ENCODE data around the gene NRBF2.
"Not testable (repeated sequence)": the region's sequence is repeated elsewhere in the genome, so short reads cannot be mapped to it uniquely, and the experiment has no call there.

Gene NRBF2

DNA sequence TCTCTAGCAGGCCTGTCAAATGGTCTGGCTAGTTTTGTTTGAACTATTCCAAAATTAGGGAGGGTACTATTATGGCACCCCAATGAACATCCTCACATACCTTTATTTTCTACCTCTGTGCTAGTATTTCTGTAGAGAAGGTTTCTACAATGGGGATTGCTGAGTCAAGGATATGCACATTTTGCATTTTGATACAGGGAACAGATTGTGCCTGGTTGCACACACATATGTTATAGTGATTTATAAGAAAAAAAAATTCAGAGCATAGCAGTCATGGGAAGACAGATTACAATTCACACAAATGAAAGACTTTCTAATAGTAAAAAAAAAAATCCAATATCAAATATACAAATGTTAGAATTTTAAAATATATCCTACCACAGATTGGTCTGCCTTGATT is 14.1 kb upstream of the NRBF2 start:
- no peak for DNase-seq (ENCODE audit: low read depth)

DNA sequence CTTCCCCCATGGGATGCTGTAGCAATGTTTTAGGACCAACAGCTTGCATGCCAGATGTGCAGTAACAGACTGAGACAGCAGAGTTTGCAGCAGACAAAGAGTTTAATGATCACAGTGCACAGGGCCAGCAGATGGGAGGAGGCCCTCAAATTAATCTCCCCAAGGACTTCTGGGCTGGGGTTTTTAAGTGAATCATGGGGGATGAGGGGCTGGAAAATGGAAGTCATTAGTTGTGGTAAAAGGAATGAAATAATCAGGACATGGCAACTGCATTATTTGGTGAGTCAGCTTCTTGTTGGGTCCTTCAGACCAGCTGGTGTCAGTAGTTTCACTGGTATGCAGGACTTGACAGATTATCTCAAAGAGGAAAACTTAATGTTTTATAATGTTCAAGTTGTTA is 12.6 kb upstream of the NRBF2 start:
- DNase-seq (ENCODE audit: low read depth) = peak; percentile 84

DNA sequence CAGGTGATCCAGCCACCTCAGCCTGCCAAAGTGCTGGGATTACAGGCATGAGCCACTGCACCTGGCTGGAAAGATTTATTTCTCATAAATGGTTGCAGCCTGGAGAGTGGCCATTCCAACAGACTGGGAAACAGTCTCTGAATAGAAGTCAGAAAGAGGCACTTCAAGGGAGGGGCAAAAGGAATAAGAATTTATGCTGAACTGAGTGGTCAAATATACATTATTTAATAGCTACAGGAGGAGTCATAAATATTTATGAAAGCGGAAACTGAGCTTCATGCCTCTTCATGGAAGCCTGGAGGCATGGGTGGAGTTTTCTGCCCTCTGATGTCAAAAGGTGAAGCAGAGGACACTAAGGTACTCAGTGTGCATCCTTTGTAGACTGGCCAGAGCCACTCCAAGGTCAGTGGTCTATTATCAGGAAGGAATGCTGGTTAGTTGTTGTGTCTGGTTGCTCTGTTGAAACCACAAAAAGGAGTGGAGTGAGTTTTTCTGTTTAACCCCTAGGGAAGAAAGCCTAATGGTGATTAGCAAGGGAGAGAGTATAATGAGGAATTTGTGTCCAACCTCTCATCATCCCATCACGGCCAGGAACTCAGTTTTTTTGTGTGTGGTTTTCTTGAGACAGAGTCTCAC is 9.3 kb upstream of the NRBF2 start:
- no peak for DNase-seq (ENCODE audit: low read depth)

DNA sequence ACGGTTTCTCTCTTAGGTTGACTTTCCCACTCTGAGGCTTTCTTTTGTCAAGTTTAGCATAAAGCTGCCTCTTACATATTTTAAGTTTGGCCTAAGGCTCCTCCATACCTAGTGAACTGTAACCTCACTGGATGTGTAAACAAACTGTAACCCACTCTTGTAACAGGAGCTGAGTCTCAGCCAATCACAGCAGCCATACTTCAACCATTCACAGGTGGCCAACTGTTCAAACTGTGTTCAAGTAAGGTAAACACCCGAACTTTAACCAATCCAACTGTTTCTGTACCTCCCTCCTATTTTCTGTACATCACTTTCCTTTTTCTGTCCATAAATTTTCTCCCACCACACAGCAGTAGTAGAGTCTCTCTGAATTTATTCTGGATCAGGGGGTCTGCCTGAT is 7.7 kb upstream of the NRBF2 start:
- no peak for DNase-seq (ENCODE audit: low read depth)

DNA sequence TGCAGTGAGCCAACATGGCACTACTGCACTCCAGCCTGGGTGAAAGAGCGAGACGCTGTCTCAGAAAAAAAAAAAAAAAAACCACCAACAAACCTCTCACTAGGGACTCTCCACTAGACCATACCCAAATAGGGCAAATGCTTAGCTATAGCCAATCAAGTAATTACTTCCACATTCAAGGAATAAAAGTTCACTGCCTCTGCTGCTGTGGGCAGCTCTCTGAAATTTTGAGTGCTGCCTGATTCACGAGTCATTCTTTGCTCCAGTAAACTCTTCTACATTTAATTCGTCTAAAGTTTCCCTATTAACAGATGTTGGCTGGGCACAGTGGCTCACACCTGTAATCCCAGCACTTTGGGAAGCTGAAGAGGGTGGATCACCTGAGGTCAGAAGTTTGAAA is 4.7 kb upstream of the NRBF2 start:
- no peak for DNase-seq (ENCODE audit: low read depth)

DNA sequence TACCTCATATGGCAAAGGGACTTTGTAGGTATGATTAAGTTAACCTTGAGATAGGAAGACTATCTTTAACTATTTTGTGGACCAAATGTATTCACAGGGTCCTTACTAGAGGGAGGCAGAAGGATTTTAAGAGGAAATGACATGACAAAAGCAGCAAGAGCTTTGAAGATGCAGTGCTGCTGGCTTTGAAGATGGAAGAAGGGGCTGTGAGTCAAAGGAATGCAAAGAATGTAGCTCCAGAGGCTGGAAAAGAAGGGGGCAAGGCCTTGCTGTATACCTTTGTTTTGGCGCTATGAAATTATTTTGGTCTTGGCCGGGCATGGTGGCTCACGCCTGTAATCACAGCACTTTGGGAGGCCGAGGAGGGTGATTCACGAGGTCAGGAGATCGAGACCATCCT is 3.2 kb upstream of the NRBF2 start:
- no peak for DNase-seq (ENCODE audit: low read depth)

DNA sequence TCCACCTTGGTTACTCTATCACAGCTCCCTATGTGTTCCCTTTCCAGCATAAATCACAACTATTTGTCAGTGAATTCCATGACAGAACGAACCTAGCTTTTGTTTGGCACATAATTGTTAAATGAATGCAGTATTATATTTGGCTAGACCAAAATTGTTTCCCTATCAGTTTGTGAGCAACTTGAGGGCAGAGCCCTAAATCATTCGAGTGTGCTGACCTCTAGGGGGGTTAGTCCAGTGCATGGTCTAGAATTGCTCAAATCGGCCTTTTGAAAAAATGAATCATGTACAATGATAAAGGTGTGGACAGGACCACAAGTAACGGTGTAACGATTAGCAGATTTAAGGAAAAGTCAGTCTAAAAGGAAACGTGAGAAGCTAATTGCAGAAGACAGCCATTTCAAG is 475 bp upstream of the NRBF2 start:
- no peak for DNase-seq (ENCODE audit: low read depth)

DNA sequence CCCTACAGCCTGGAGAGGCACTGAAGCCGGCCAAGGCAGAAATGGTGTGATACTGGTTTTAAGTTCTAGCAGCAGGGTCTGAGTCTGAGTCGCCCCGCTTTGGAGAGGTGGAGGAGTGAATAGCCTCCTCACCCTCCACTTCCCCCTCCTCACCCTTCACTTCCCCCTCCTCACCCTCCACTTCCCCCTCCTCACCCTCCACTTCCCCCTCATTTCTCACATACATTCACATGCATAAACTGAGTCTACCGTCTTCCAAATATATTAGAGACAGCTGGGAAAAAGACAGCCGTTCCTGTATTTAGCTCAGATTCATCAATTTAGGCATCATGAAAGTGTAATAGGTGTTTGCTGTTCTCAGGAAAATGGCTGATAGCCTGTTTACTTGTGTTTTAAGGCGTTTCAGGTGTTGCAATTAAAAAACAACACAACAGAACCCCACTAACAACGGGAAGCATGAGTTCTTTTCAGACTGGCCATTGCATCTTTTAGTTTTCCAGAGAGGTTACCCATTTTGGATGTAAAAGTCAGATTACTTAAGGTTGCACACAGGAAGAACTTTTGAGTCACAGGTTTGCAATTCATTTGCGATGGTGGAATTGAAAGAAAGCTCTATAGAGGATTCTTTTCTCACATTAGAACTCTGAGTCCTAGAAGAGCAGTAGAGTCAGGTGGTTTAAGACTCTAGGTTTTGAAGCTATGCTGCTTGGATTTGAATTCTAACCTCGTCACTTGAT is 861 bp downstream of the NRBF2 start:
- DNase-seq (ENCODE audit: low read depth) = no peak

DNA sequence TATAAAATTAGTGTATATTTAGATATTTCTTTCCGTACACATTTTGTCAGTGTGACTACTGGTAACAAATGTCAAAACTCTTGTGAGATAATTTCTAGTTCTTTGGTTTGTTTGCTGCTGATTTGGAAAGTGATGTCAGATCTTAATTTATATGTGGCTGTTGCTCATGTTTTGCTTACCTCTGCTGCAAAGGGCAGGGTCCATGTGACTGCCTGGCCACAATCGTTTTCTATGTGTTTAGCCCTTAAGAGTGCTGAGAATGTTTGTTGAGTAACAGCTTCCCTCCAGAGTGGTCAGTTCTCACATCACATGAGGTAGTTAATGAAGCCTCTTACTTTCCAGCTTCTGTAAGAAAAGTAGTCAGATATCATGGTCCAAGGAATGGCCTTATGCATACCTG is 4.2 kb downstream of the NRBF2 start:
- DNase-seq (ENCODE audit: low read depth) = no peak

DNA sequence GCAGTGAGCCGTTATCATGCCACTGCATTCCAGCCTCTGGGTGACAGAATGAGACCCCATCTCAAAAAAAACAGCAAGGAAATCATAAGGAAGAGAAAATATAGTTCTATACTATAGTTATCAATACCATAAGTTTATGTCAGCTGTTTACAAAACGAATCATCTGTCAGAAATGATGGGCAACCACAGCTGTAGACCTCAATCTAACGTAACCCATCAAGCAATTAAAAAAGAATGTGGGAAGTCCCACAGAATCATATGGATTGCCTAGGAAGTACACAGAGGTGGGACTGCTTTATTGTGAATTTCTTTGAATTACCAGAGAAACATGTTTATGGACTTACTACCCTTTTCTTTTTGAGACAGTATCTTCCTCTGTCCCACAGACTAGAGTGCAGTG is 6.9 kb downstream of the NRBF2 start:
- no peak for DNase-seq (ENCODE audit: low read depth)

DNA sequence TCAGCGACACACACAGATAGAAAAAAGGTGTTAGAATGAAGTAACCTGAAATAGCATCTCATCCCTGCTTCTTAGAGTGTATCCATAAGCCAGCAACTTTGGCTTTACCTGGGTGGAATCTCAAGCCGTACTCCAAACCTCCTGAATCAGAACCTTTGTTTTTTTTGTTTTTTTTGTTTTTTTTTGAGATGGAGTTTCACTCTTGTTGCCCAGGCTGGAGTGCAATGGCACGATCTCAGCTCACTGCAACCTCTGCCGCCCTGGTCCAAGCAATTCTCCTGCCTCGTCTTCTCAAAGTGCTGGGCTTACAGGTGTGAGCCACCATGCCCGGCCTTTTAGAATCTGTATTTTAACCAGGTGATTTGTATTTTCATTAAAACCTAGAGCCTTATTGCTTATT is 9.0 kb downstream of the NRBF2 start:
- no peak for DNase-seq (ENCODE audit: low read depth)

DNA sequence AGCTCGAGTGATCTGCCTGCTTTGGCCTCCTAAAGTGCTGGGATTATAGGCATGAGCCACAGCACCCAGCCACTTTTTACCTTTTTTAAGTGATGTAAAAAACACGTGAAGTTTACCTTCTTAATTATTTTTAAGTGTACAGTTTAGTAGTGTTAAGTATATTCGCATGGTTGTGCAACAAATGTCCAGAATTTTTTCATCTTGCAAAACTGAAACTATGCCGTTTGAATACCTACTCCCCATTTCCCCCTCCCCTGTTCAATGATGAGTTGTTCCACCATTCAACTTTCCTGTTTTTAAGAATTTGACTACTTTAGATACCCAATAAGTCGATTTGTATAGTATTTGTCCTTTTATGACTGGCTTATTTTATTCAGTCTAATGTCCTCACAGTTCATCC is 10.9 kb downstream of the NRBF2 start:
- DNase-seq (ENCODE audit: low read depth) = no peak

DNA sequence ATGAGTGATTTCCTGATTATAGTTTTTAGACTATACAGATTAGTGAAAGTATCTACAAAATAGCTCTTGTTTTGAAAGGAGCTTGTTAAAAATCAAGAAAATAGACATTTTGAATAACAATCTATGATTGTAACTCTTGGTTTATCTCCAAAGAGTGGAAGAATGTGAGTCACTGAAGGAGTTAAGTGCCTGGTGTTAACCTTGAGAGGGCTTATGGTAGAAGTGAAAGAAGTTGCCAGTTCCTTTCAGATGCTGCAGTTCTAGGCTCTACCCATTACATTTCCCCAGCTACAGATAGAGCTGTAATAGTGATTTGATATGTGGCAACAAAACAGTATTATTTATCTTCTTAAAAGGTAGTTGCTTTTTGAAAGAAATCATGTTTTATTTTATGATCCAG is 12.7 kb downstream of the NRBF2 start:
- no peak for DNase-seq (ENCODE audit: low read depth)

DNA sequence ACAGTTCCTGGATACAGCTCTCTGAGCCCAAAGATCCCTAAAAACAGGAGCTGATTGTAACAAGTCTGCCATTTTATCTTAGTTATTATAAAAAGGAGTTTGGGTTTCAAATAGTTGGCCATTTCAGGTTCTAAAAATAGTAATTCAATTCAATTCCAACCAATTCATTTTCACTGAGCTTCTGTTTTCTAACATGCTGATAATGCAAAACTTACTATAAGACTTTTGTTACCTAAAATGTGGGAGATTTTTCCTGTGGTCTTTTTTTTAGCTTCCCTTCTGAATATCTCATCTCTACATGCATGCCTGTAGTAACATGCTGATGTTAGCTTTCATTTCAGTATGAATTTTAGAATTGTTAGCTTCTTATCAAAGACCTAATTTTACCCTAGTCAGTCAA is 13.4 kb downstream of the NRBF2 start:
- DNase-seq (ENCODE audit: low read depth) = no peak

DNA sequence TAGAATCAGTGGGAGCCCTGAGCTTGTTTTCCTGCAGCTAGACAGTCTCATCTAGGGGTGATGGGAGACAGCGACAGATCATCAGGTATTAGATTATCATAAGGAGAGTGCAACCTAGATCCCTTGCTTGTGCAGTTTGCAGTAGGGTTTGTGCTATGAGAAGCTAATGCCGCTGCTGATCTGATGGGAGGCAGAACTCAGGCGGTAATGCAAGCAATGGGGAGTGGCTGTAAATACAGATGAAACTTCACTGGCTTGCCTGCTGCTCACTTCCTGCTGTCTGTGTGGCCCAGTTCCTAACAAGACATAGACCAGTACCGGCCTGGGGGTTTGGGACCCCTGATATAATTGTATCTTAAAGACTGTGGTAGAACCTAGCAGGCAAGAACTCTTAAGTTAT is 17.6 kb downstream of the NRBF2 start:
- DNase-seq (ENCODE audit: low read depth) = no peak

DNA sequence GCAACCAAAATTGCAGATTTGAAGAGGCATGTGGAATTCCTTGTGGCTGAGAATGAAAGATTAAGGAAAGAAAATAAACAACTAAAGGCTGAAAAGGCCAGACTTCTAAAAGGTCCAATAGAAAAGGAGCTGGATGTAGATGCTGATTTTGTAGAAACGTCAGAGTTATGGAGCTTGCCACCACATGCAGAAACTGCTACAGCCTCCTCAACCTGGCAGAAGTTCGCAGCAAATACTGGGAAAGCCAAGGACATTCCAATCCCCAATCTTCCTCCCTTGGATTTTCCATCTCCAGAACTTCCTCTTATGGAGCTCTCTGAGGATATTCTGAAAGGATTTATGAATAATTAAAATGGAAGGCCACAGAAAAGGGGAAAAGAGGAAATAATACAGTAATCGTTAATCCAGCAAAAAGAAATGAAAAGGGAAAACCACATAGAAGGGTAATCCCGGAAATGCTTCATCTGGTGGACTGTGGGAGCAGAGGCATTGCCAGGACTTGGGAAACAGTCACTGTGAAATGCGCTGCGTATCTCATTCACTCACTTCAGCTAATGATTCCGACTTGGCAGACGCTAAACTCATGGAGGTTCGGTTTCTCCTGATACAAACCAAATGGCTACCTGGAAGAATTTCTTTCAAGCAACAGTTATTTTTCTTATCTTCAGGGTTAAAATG is 20.9 kb downstream of the NRBF2 start:
- DNase-seq (ENCODE audit: low read depth) = not testable (repeated sequence)

DNA sequence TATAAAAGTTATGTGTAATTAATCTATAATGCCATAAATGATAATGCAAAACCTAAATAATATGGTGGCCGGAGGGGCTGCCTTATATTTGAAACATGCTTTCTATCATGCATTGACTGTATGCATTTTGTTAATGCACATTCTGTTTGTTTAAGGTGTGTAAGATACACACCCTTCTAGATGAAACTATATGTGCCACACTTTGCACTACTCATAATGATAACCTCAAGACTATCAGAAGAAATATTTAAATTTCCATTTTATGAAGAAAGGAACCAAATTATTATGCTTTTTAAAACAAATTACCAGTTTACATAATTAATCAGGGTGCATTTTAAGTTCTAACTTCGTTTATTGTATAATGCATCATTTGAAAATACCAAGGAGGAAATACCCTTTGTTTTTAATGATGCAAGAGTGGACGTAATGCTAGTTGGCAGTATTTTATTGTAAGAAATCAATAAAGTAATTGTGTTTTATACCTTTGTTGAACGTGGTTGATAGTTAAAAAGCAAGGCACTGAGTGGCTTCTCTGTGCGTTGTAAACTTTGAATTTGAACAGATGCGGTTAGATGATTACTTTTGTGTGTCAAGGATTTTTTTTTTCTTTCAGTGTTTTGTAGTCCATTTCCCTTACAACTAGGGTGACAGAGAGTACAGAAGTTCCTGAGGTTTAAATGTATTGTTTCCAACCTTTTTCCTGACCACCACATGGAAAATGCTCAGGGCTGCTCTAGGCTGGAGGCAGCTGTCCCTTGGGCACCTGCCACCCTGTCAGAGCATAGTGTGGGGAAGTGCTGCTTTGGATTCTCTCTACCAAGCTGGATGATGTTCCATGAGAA is 21.6 kb downstream of the NRBF2 start:
- no peak for DNase-seq (ENCODE audit: low read depth)

DNA sequence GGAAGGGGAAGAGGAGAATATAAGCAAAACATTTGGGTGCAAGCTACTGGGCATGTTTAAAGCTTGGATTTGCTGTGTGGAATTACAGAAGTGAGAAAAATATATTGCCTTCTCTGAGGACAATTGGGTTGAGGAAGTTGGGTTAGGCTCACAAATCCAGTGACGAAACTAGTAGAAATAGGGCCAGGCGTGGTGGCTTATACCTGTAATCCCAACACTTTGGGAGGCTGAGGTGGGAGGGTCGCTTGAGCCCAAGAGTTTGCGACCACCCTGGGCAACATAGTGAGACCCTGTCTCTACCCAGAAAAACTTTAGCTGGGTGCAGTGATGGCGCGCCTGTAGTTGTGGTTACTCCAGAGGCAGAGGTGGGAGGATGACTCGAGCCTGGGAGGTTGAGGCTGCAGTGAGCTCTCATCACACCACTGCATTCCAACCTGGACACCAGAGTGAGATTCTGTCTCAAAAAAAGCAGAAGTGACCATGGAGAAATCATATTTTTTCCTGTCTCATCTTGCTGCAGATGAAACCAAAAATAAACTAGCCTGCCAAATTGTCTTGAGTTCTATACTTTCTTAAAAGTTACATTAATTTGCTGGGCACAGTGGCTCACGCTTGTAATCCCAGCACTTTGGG is 22.4 kb downstream of the NRBF2 start:
- no peak for DNase-seq (ENCODE audit: low read depth)

DNA sequence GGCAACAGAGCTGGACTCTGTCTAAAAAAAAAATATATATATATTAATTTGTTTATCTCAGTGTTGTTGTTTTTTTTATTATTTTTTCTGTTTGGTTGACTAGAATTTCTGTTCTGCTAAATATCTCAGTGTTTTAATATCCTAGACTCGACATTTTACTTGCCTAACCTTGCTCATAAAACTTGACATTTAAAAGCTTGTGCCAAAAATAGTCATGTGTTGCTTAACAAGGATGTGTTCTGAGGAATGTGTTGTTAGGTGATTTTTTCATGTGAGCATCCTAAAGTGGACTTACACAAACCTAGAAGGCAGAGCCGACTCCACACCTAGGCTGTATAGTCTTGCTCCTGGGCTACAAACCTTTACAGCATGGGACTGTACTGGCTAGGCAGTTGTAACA is 23.1 kb downstream of the NRBF2 start:
- DNase-seq (ENCODE audit: low read depth) = no peak

DNA sequence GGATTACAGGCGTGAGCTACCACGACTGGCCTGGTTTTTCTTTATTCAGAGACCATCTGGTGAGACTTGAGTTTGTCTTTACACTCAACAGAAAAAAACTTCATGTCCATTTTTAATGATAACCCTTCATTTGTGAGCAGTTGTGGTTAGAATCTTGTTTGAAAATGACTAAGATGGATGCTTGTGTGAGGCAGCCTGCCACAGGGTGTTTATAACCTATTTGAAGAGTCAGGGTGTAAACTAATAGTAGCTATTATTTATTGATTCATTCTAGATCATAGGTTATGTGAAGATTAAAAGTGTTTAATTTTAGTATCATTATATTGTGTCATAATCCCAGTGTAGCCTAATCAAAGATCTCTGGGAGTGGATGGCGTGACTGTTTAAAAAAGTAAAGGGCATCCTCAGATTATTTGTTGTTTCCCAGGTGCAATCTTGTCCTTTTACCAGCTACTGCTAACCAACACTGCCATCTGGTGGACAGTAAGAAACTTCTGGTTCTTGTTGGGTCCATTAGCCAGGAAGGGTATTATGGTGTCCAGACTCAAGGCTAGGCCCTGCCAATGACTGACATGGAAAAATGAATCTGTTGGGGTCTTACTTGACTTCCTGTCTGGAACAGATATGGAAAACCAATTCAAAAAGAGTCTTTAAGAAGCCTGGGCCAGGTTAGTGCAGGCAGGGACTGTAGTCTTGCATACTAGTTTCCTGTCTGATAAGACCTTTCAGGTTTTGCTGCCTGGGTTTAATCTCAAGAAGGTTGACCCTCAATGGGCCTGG is 24.9 kb downstream of the NRBF2 start:
- peak; percentile 69 for DNase-seq (ENCODE audit: low read depth)

DNA sequence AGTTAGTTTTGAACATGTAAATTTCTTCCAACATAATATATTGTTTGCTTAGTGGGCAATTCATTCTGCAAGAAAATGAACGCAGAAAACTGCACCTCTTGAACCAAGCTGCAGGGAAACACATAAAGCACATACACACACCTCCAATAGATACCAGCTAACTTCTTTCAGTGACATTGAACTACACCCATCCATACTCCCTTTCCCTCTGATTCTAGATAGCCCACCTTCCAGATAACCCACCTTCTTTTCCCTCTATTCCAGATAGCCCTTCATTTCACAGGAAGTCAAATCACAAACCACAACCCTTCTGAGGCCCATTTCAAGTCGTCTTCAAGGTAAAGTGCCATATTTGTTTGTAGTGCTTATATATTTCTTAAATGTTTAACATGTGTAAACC is 28.5 kb downstream of the NRBF2 start:
- no peak for DNase-seq (ENCODE audit: low read depth)
